Neural cell (in vitro differentiated cells): ENCODE measurements around the gene RAB11FIP4.

Experiments used
- CTCF ChIP-seq: fragments of 450-650 bp; IDR thresholded peaks from 2 replicates; pipeline ENCODE4 v1.5.1; 2014; ENCODE audit warnings: antibody characterized with exemption, mild to moderate bottlenecking, moderate library complexity; ENCODE audit not compliant: poor library complexity, severe bottlenecking
- EP300 ChIP-seq: fragments of 450-650 bp; conservative IDR thresholded peaks from 2 replicates; pipeline ENCODE4 v1.6.1; 2014; ENCODE audit warnings: antibody characterized with exemption, mild to moderate bottlenecking, moderate library complexity; ENCODE audit not compliant: poor library complexity, severe bottlenecking
- EZH2 ChIP-seq: fragments of 200-600, 300-800 bp; shearing (Covaris generic), sonication (generic); IDR thresholded peaks from 2 replicates; pipeline ENCODE4 v1.6.1; 2014; ENCODE audit warnings: antibody characterized with exemption, low read length, borderline replicate concordance, mild to moderate bottlenecking; ENCODE audit not compliant: insufficient read depth, poor library complexity, severe bottlenecking
- POLR2AphosphoS5 ChIP-seq: IDR thresholded peaks from 2 replicates; pipeline ENCODE4 v1.6.1; 2012
- RAD21 ChIP-seq: fragments of 450-650 bp; conservative IDR thresholded peaks from 2 replicates; pipeline ENCODE4 v1.6.1; 2014; ENCODE audit warnings: antibody characterized with exemption, mild to moderate bottlenecking, moderate library complexity
- REST ChIP-seq: IDR thresholded peaks from 2 replicates; pipeline ENCODE4 v1.6.1; 2012; ENCODE audit warnings: borderline replicate concordance
- SMC3 ChIP-seq: fragments of 450-650 bp; conservative IDR thresholded peaks from 2 replicates; pipeline ENCODE4 v1.6.1; 2014; ENCODE audit warnings: antibody characterized with exemption, mild to moderate bottlenecking, moderate library complexity; ENCODE audit not compliant: poor library complexity

GRCh38 chr17:31517524-31517923 is 126.0 kb downstream of the RAB11FIP4 start:
- TF ChIP-seq CTCF (no peak), EP300 (no peak), SMC3 (no peak), POLR2AphosphoS5 (no peak), EZH2 (no peak), REST (no peak), RAD21 (no peak)
